IMR-90 (cell line): ENCODE results near the gene CD2BP2. TPM values are rescaled to one million over a fixed set of nuclear protein-coding genes. Genes with fewer than 3 reads are reported as not detected.

Experiments used
- ATAC-seq: fragments of 200-7000 bp; cut with Tn5 transposase; 2 replicates; pipeline ENCODE4 v1.9.1; 2020; ENCODE audit warnings: low read depth, mild to moderate bottlenecking, moderate library complexity
- BruUV-seq: library from RNA; stranded (reverse); fragments of 400-500 nt; replicated peaks from 2 replicates; lab custom pipeline; 2021; lab: Mats Ljungman, UMichigan
- CTCF ChIA-PET: fragments of 300-600 bp; formaldehyde crosslinking; extraction: SDS; loops from one replicate; lab custom pipeline; 2021; ENCODE audit warnings: antibody characterized with exemption; lab: Yijun Ruan, JAX
- POLR2A ChIA-PET: fragments of 300-600 bp; sonication (Branson Sonifier 250); formaldehyde crosslinking; loops from one replicate; lab custom pipeline; 2022; ENCODE audit warnings: antibody characterized with exemption; ENCODE audit not compliant: unreplicated experiment; lab: Charles Lee
- DNase-seq: peaks from one replicate; pipeline ENCODE4 v3.0.0; 2013
- H2AFZ ChIP-seq: replicated peaks from 2 replicates; pipeline ENCODE3; 2013; ENCODE audit warnings: low read length, mild to moderate bottlenecking; ENCODE audit not compliant: poor library complexity
- H2AK5ac ChIP-seq: 2 replicates; pipeline ENCODE4 v1.6.1; 2013; ENCODE audit warnings: low read depth, low read length, inconsistent platforms
- H2AK9ac ChIP-seq: replicated peaks from 2 replicates; pipeline ENCODE3; 2013; ENCODE audit warnings: mild to moderate bottlenecking, low read depth, low read length, moderate library complexity; ENCODE audit not compliant: poor library complexity
- H2BK120ac ChIP-seq: 2 replicates; pipeline ENCODE4 v1.6.1; 2013; ENCODE audit warnings: low read depth, low read length, inconsistent platforms
- H2BK15ac ChIP-seq: 3 replicates; pipeline ENCODE4 v1.6.1; 2013; ENCODE audit warnings: low read depth, low read length, inconsistent platforms
- H2BK20ac ChIP-seq: 2 replicates; pipeline ENCODE4 v1.6.1; 2013; ENCODE audit warnings: low read depth, mild to moderate bottlenecking, inconsistent platforms, low read length, moderate library complexity
- H2BK5ac ChIP-seq: 2 replicates; pipeline ENCODE4 v1.6.1; 2013; ENCODE audit warnings: mild to moderate bottlenecking, low read depth, low read length, inconsistent platforms; ENCODE audit not compliant: poor library complexity, severe bottlenecking
- H3K14ac ChIP-seq: replicated peaks from 2 replicates; pipeline ENCODE4 v1.6.1; 2013; ENCODE audit warnings: low read depth, low read length, inconsistent platforms
- H3K18ac ChIP-seq: 2 replicates; pipeline ENCODE4 v1.6.1; 2013; ENCODE audit warnings: low read depth, low read length, control low read depth
- H3K23ac ChIP-seq: 2 replicates; pipeline ENCODE4 v1.6.1; 2013; ENCODE audit warnings: low read depth, low read length, inconsistent platforms
- H3K27ac ChIP-seq: 2 replicates; pipeline ENCODE4 v1.5.1; 2013; ENCODE audit warnings: mild to moderate bottlenecking, control low read depth, low read length; ENCODE audit not compliant: insufficient read depth
- H3K27me3 ChIP-seq: 2 replicates; pipeline ENCODE4 v1.6.1; 2013; ENCODE audit warnings: low read length; ENCODE audit not compliant: control insufficient read depth, insufficient read depth
- H3K36me3 ChIP-seq: 2 replicates; pipeline ENCODE4 v1.6.1; 2013; ENCODE audit warnings: low read length, mixed read lengths; ENCODE audit not compliant: control insufficient read depth, insufficient read depth
- H3K4ac ChIP-seq: 2 replicates; pipeline ENCODE4 v1.6.1; 2013; ENCODE audit warnings: low read depth, low read length, inconsistent platforms
- H3K4me1 ChIP-seq: 2 replicates; pipeline ENCODE4 v1.6.1; 2013; ENCODE audit warnings: low read length, mixed read lengths; ENCODE audit not compliant: control insufficient read depth, insufficient read depth
- H3K4me2 ChIP-seq: 2 replicates; pipeline ENCODE4 v1.6.1; 2013; ENCODE audit warnings: low read depth, mild to moderate bottlenecking, control low read depth, low read length, moderate library complexity
- H3K4me3 ChIP-seq: 2 replicates; pipeline ENCODE4 v1.5.1; 2013; ENCODE audit warnings: low read depth, mild to moderate bottlenecking, control low read depth, low read length, moderate library complexity; ENCODE audit not compliant: insufficient read depth
- H3K56ac ChIP-seq: 2 replicates; pipeline ENCODE4 v1.6.1; 2013; ENCODE audit warnings: low read length, inconsistent platforms; ENCODE audit not compliant: insufficient read depth; ENCODE audit errors: extremely low read depth
- H3K79me1 ChIP-seq, 2 experiments: 2 replicates each; pipeline ENCODE4 v1.6.1; 2013; ENCODE audit warnings: low read length in 2 of 2, inconsistent platforms in 1 of 2, low read depth in 1 of 2
- H3K9ac ChIP-seq: 2 replicates; pipeline ENCODE4 v1.6.1; 2013; ENCODE audit warnings: low read depth, low read length, control low read depth
- H3K9me1 ChIP-seq: 2 replicates; pipeline ENCODE4 v1.6.1; 2013; ENCODE audit warnings: low read length, inconsistent platforms; ENCODE audit not compliant: insufficient read depth
- H3K9me3 ChIP-seq: 2 replicates; pipeline ENCODE4 v1.6.1; 2013; ENCODE audit warnings: low read length; ENCODE audit not compliant: control insufficient read depth, insufficient read depth
- H4K20me1 ChIP-seq: 2 replicates; pipeline ENCODE4 v1.6.1; 2013; ENCODE audit warnings: low read length, inconsistent platforms; ENCODE audit not compliant: insufficient read depth
- H4K5ac ChIP-seq: 2 replicates; pipeline ENCODE4 v1.6.1; 2013; ENCODE audit warnings: mild to moderate bottlenecking, low read depth, low read length, control low read depth
- H4K8ac ChIP-seq, 2 experiments: 2 replicates each; pipeline ENCODE4 v1.6.1; 2013; ENCODE audit warnings: low read depth in 2 of 2, low read length in 2 of 2, control low read depth in 1 of 2, inconsistent platforms in 1 of 2
- H4K91ac ChIP-seq: 2 replicates; pipeline ENCODE4 v1.6.1; 2013; ENCODE audit warnings: low read depth, low read length, inconsistent platforms; ENCODE audit not compliant: insufficient read depth
- BHLHE40 ChIP-seq: fragments of 150-350 bp; IDR thresholded peaks from 2 replicates; pipeline ENCODE4 v1.6.1; 2016; ENCODE audit warnings: mild to moderate bottlenecking, low read depth, low read length
- CHD1 ChIP-seq: IDR thresholded peaks from 2 replicates; pipeline ENCODE4 v1.6.1; 2012; ENCODE audit warnings: low read depth, low read length, improper control_type of control experiment
- MXI1 ChIP-seq: IDR thresholded peaks from 2 replicates; pipeline ENCODE4 v1.6.1; 2012; ENCODE audit warnings: low read depth, mild to moderate bottlenecking, low read length, moderate library complexity, borderline replicate concordance
- RAD21 ChIP-seq: IDR thresholded peaks from 2 replicates; pipeline ENCODE4 v1.6.1; 2012; ENCODE audit warnings: low read length, improper control_type of control experiment
- WGBS, 2 experiments: methylation state at CpG; one replicate each; pipeline versions ENCODE4 v1.1.5 to v1.1.7; 2013; ENCODE audit warnings: missing lambda C conversion rate in 2 of 2; ENCODE audit not compliant: insufficient read length in 1 of 2; ENCODE audit errors: extremely low coverage in 2 of 2; 5-methylcytosine and 5-hydroxymethylcytosine counted together
- dilution Hi-C: fragments of 300-500 bp; cut with HindIII; formaldehyde crosslinking; loops from one replicate; pipeline ENCODE4 v1.14.3; 2018; ENCODE audit warnings: low sequenced_read_pairs; ENCODE audit not compliant: unreplicated experiment
- in situ Hi-C: fragments of 300-500 bp; cut with MboI; formaldehyde crosslinking; loops from 3 replicates; pipeline ENCODE4 v1.14.3; 2019; ENCODE audit warnings: low sequenced_read_pairs, inconsistent platforms, mixed read lengths
- intact Hi-C: fragments of 100-400 bp; cut with micrococcal nuclease; formaldehyde crosslinking; loops from 2 replicates; pipeline ENCODE4 v1.10.0; 2022
- polyA plus RNA-seq, 3 experiments: library from polyadenylated mRNA; depleted of rRNA; stranded (reverse); fragments of >200 nt; gene quantifications; 2 replicates each; pipeline ENCODE4 v1.2.3, GENCODE V29; 2012; ENCODE audit warnings: low replicate concordance in 1 of 3
- total RNA-seq: library from RNA; depleted of rRNA; stranded (reverse); fragments of >200 nt; gene quantifications from 2 replicates; pipeline ENCODE4 v1.2.3, GENCODE V29; 2012
- TF ChIP-seq, protein P1 (sequence below): conservative IDR thresholded peaks from 2 replicates; pipeline ENCODE4 v1.5.1; 2012; ENCODE audit warnings: mild to moderate bottlenecking, low read depth, low read length, improper control_type of control experiment

Gene CD2BP2
- total and polyA plus RNA-seq, 2 of the 4 experiments (the other 2 are of a cell fraction), result 29.6 to 41.1 TPM

DNA sequence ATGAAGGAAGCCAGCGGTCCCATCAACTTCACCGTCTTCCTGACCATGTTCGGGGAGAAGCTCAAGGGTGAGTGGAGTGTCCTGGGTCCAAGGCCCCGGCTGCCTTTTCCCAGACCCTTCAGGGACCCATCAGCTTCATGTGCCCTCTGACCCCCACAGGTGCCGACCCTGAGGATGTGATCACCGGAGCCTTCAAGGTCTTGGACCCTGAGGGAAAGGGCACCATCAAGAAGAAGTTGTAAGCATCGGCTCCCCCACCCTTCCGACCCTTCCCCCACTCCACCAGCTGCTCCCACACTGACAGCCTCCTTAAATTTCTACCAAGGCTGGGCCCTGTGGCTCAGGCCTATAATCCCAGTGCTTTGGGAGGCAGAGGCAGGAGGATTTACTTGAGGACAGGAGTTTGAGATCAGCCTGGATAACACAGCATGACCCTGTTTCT, 21.4 kb upstream of the CD2BP2 start:
- TF ChIP-seq MXI1 (no peak), BHLHE40 (no peak), CHD1 (no peak), RAD21 (no peak)
- TF ChIP-seq, protein P1, sequence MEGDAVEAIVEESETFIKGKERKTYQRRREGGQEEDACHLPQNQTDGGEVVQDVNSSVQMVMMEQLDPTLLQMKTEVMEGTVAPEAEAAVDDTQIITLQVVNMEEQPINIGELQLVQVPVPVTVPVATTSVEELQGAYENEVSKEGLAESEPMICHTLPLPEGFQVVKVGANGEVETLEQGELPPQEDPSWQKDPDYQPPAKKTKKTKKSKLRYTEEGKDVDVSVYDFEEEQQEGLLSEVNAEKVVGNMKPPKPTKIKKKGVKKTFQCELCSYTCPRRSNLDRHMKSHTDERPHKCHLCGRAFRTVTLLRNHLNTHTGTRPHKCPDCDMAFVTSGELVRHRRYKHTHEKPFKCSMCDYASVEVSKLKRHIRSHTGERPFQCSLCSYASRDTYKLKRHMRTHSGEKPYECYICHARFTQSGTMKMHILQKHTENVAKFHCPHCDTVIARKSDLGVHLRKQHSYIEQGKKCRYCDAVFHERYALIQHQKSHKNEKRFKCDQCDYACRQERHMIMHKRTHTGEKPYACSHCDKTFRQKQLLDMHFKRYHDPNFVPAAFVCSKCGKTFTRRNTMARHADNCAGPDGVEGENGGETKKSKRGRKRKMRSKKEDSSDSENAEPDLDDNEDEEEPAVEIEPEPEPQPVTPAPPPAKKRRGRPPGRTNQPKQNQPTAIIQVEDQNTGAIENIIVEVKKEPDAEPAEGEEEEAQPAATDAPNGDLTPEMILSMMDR, result no peak
- Histone ChIP-seq H4K20me1 (peaks cover 10% of the 10 kb centered on the region), H3K27me3 (no peaks in the 10 kb centered on the region), H2BK5ac (no peak overlapping the region), H3K14ac (no peak overlapping the region), H3K4ac (no peak overlapping the region), H3K9me3 (no peaks in the 10 kb centered on the region), H3K9ac (no peak overlapping the region), H2BK15ac (no peak overlapping the region), H3K4me2 (no peak overlapping the region), H3K9me1 (peaks cover 21% of the 10 kb centered on the region), H3K18ac (no peak overlapping the region), H3K4me3 (no peak overlapping the region), H2AK9ac (peak overlapping the region; percentile 28), H3K56ac (no peak overlapping the region), H3K36me3 (no peaks in the 10 kb centered on the region), H2BK20ac (no peak overlapping the region), H3K27ac (no peak overlapping the region), H3K79me1 (peaks cover 5 to 35% of the 10 kb centered on the region in 2 experiments), H2AK5ac (peak overlapping the region; percentile 43; the same call in 1 of the 2 replicates), H2BK120ac (no peak overlapping the region), H4K91ac (no peak overlapping the region), H4K8ac (0 out of 4 replicates have a peak overlapping the region, but pooled peaks of 1 of the 2 experiments have one; percentile 37), H2AFZ (peak overlapping the region; percentile 58), H4K5ac (no peak overlapping the region), H3K4me1 (peaks cover 7% of the 10 kb centered on the region), H3K23ac (no peak overlapping the region)
- ATAC-seq (no peak), DNase-seq (no peak)
- dilution Hi-C loops (no loop called here), intact Hi-C loops (no loop called here), in situ Hi-C loops (no loop called here)
- no TSS peak for BruUV-seq
- WGBS, 2 experiments, result no CpG with 5 or more reads among the region's 8 CpGs
- POLR2A ChIA-PET, result no interaction called here
- CTCF ChIA-PET, result no interaction called here
